ENCODE measurements around the gene PDS5A. TPM values are rescaled to one million over a fixed set of nuclear protein-coding genes. Genes with fewer than 3 reads are reported as not detected.
A peak's percentile ranks its signal among the peaks of the same experiment; 100 is the strongest.

The PDS5A gene
- total and polyA plus RNA-seq, 8 donors, result 12.1 to 42.6 (median 27.2) TPM

- Histone ChIP-seq H3K27me3 (no peaks in the 10 kb centered on the region), H3K36me3 (no peaks in the 10 kb centered on the region), H3K27ac (no peak overlapping the region), H3K4me3 (no peak overlapping the region), H3K9me3 (no peaks in the 10 kb centered on the region), H3K4me1 (peaks cover 0 to 5% (median 4%) of the 10 kb centered on the region in 3 donors)
- no peak for FAIRE-seq
- DNase-seq, result no peak
- no peak for TF ChIP-seq CTCF (IDR thresholded peaks at IDR 0.05)
- intact Hi-C loops (cut with DNase I), result no loop called here
- ATAC-seq, result no peak
- WGBS, 2 donors, result 86 to 92% methylated on average over 9 of the region's 9 CpGs
Measured at GRCh38 chr4:39942507-39942906, 35.2 kb downstream of the PDS5A start.

GRCh38 chr4:39941682-39942217 is 36.0 kb downstream of the PDS5A start:
- FAIRE-seq, result no peak
- Histone ChIP-seq H3K9me3 (no peaks in the 10 kb centered on the region), H3K36me3 (no peaks in the 10 kb centered on the region), H3K4me1 (peaks cover 0 to 5% (median 0%) of the 10 kb centered on the region in 3 donors), H3K4me3 (no peak overlapping the region), H3K27me3 (no peaks in the 10 kb centered on the region), H3K27ac (no peak overlapping the region)
- intact Hi-C loops (cut with DNase I), result no loop called here
- DNase-seq, result no peak
- no peak for TF ChIP-seq CTCF (IDR thresholded peaks at IDR 0.05)
- WGBS, 2 donors, result 86 to 89% methylated on average over 2 of the region's 2 CpGs
- no peak for ATAC-seq

GRCh38 chr4:39937683-39938268 is 39.9 kb downstream of the PDS5A start:
- Histone ChIP-seq H3K27ac (no peak overlapping the region), H3K4me1 (peaks cover 0 to 16% (median 0%) of the 10 kb centered on the region in 3 donors), H3K9me3 (no peaks in the 10 kb centered on the region), H3K27me3 (no peaks in the 10 kb centered on the region), H3K36me3 (no peaks in the 10 kb centered on the region), H3K4me3 (no peak overlapping the region)
- WGBS, 2 donors, result 71 to 83% methylated on average over 2 of the region's 2 CpGs
- no peak for DNase-seq
- ATAC-seq, result no peak
- intact Hi-C loops (cut with DNase I), result no loop called here
- TF ChIP-seq CTCF (IDR thresholded peaks at IDR 0.05), result no peak
- no peak for FAIRE-seq

- Histone ChIP-seq H3K4me3 (no peak overlapping the region), H3K9me3 (no peaks in the 10 kb centered on the region), H3K4me1 (peaks cover 0 to 18% (median 0%) of the 10 kb centered on the region in 3 donors), H3K36me3 (no peaks in the 10 kb centered on the region), H3K27ac (no peak overlapping the region), H3K27me3 (no peaks in the 10 kb centered on the region)
- ATAC-seq, result peak in 3 of 4 donors; percentile 28 to 57 (median 34)
- intact Hi-C loops (cut with DNase I), result no loop called here
- 60 to 69% methylated on average over 6 of the region's 6 CpGs for WGBS, 2 donors
- no peak for DNase-seq
- no peak for TF ChIP-seq CTCF (IDR thresholded peaks at IDR 0.05)
- no peak for FAIRE-seq
Measured at GRCh38 chr4:39936565-39937418, 40.9 kb downstream of the PDS5A start.

All from pancreas (tissue), 10 donors.